Gastrocnemius medialis (tissue), 4 donors: ENCODE results near the gene DCAF8.

ENCODE experiments used
- CTCF ChIP-seq, 5 experiments: fragments of 450-650 bp in 3 of 5; fragments of 200-600 bp in 2 of 5; sonication (generic) in 2 of 5; IDR thresholded peaks in 4 of 5; conservative IDR thresholded peaks in 1 of 5; 1 replicate in 4 of 5; 2 replicates in 1 of 5; pipeline ENCODE4 v1.5.1; 2016 to 2019; ENCODE audit warnings: antibody characterized with exemption in 5 of 5, mild to moderate bottlenecking in 3 of 5, moderate library complexity in 3 of 5
- POLR2A ChIP-seq, 2 donors: fragments of 450-650 bp; IDR thresholded peaks; one replicate each; pipeline ENCODE4 v1.6.1; 2017; ENCODE audit warnings: antibody characterized with exemption in 2 of 2, mild to moderate bottlenecking in 2 of 2, moderate library complexity in 2 of 2

- TF ChIP-seq CTCF (IDR thresholded peaks at IDR 0.05 in 4 of 5, conservative IDR thresholded peaks at IDR 0.05 in 1 of 5) (no peak), POLR2A (IDR thresholded peaks at IDR 0.05) (no peak)
Measured at GRCh38 chr1:160194737-160195059, 67.7 kb downstream of the DCAF8 start.
